Mesenchymal stem cell (in vitro differentiated cells and primary cell): ENCODE results near the gene BLMH.
A peak's percentile ranks its signal among the peaks of the same experiment; 100 is the strongest.

Experiments used
- DNase-seq: peaks from one replicate; pipeline ENCODE4 v3.0.0-alpha.2; 2013
- H2AFZ ChIP-seq: one replicate; pipeline ENCODE4 v1.6.1; 2013; ENCODE audit warnings: low read depth, mild to moderate bottlenecking, control low read depth, inconsistent platforms, low read length, moderate library complexity
- H2AK5ac ChIP-seq: 2 replicates; pipeline ENCODE4 v1.6.1; 2013; ENCODE audit warnings: low read length, moderate library complexity, mild to moderate bottlenecking, inconsistent platforms; ENCODE audit not compliant: severe bottlenecking
- H2BK120ac ChIP-seq: one replicate; pipeline ENCODE4 v1.6.1; 2013; ENCODE audit warnings: low read depth, mild to moderate bottlenecking, inconsistent platforms, low read length, moderate library complexity
- H2BK12ac ChIP-seq, 2 experiments: one replicate each; pipeline ENCODE4 v1.6.1; 2013; ENCODE audit warnings: inconsistent platforms in 2 of 2, low read length in 2 of 2, mild to moderate bottlenecking in 2 of 2, moderate library complexity in 2 of 2, control low read depth in 1 of 2
- H2BK15ac ChIP-seq: one replicate; pipeline ENCODE4 v1.6.1; 2013; ENCODE audit warnings: mild to moderate bottlenecking, low read depth, inconsistent platforms; ENCODE audit not compliant: poor library complexity, severe bottlenecking
- H2BK5ac ChIP-seq: 2 replicates; pipeline ENCODE4 v1.6.1; 2013; ENCODE audit warnings: low read depth, mild to moderate bottlenecking, low read length, control low read depth, inconsistent platforms; ENCODE audit not compliant: poor library complexity, severe bottlenecking
- H3K14ac ChIP-seq, 2 experiments: one replicate each; pipeline ENCODE4 v1.6.1; 2013; ENCODE audit warnings: inconsistent platforms in 2 of 2, low read length in 2 of 2, control low read depth in 1 of 2, mild to moderate bottlenecking in 1 of 2, moderate library complexity in 1 of 2
- H3K18ac ChIP-seq, 2 experiments: one replicate each; pipeline ENCODE4 v1.6.1; 2013; ENCODE audit warnings: inconsistent platforms in 2 of 2, low read length in 2 of 2, control low read depth in 1 of 2, low read depth in 1 of 2, mild to moderate bottlenecking in 1 of 2
- H3K23ac ChIP-seq, 2 experiments: one replicate each; pipeline ENCODE4 v1.6.1; 2013; ENCODE audit warnings: inconsistent platforms in 2 of 2, low read length in 2 of 2, mild to moderate bottlenecking in 2 of 2, moderate library complexity in 2 of 2, control low read depth in 1 of 2
- H3K27ac ChIP-seq: 2 replicates; pipeline ENCODE4 v1.5.1; 2013; ENCODE audit warnings: mild to moderate bottlenecking, moderate library complexity, low read length, control low read depth, inconsistent platforms; ENCODE audit not compliant: poor library complexity, severe bottlenecking
- H3K27me3 ChIP-seq, 2 experiments: 2 replicates each; pipeline versions ENCODE4 v1.6.1 to v1.7.0; 2013; ENCODE audit warnings: low read length in 2 of 2, mild to moderate bottlenecking in 2 of 2, moderate library complexity in 2 of 2, control low read depth in 1 of 2, inconsistent platforms in 1 of 2; ENCODE audit not compliant: control insufficient read depth in 1 of 2, insufficient read depth in 1 of 2
- H3K36me3 ChIP-seq, 2 experiments: 2 replicates each; pipeline versions ENCODE4 v1.6.1 to v1.7.0; 2013; ENCODE audit warnings: low read length in 2 of 2, control low read depth in 1 of 2, inconsistent platforms in 1 of 2, low read depth in 1 of 2, mild to moderate bottlenecking in 1 of 2; ENCODE audit not compliant: insufficient read depth in 2 of 2, control insufficient read depth in 1 of 2
- H3K4ac ChIP-seq, 2 experiments: one replicate each; pipeline ENCODE4 v1.6.1; 2013; ENCODE audit warnings: inconsistent platforms in 2 of 2, low read length in 2 of 2, mild to moderate bottlenecking in 2 of 2, moderate library complexity in 2 of 2, control low read depth in 1 of 2, low read depth in 1 of 2
- H3K4me1 ChIP-seq: 2 replicates; pipeline ENCODE4 v1.6.1; 2013; ENCODE audit warnings: low read depth, low read length, control low read depth; ENCODE audit not compliant: control insufficient read depth, insufficient read depth
- H3K4me2 ChIP-seq: 2 replicates; pipeline ENCODE4 v1.6.1; 2013; ENCODE audit warnings: low read length, mild to moderate bottlenecking, inconsistent platforms; ENCODE audit not compliant: poor library complexity, severe bottlenecking
- H3K4me3 ChIP-seq, 2 experiments: 2 replicates each; pipeline versions ENCODE4 v1.5.1 to v1.7.0; 2013; ENCODE audit warnings: low read length in 2 of 2, mild to moderate bottlenecking in 2 of 2, control low read depth in 1 of 2, low read depth in 1 of 2; ENCODE audit not compliant: insufficient read depth in 1 of 2
- H3K79me1 ChIP-seq: replicated peaks from 2 replicates; pipeline ENCODE4 v1.6.1; 2013; ENCODE audit warnings: mild to moderate bottlenecking, control low read depth, low read length, inconsistent platforms; ENCODE audit not compliant: poor library complexity, severe bottlenecking
- H3K9ac ChIP-seq: 2 replicates; pipeline ENCODE4 v1.7.0; 2013; ENCODE audit warnings: mild to moderate bottlenecking, low read length, moderate library complexity
- H3K9me3 ChIP-seq: 2 replicates; pipeline ENCODE4 v1.7.0; 2013; ENCODE audit warnings: mild to moderate bottlenecking, low read length; ENCODE audit not compliant: control insufficient read depth
- H4K8ac ChIP-seq: one replicate; pipeline ENCODE4 v1.6.1; 2013; ENCODE audit warnings: inconsistent platforms, mild to moderate bottlenecking, low read length, moderate library complexity
- H4K91ac ChIP-seq: one replicate; pipeline ENCODE4 v1.6.1; 2013; ENCODE audit warnings: mild to moderate bottlenecking, low read length, inconsistent platforms
- WGBS: methylation state at CpG from one replicate; pipeline ENCODE4 v1.1.7; 2013; ENCODE audit warnings: mixed read lengths; 5-methylcytosine and 5-hydroxymethylcytosine counted together

BLMH gene

DNA sequence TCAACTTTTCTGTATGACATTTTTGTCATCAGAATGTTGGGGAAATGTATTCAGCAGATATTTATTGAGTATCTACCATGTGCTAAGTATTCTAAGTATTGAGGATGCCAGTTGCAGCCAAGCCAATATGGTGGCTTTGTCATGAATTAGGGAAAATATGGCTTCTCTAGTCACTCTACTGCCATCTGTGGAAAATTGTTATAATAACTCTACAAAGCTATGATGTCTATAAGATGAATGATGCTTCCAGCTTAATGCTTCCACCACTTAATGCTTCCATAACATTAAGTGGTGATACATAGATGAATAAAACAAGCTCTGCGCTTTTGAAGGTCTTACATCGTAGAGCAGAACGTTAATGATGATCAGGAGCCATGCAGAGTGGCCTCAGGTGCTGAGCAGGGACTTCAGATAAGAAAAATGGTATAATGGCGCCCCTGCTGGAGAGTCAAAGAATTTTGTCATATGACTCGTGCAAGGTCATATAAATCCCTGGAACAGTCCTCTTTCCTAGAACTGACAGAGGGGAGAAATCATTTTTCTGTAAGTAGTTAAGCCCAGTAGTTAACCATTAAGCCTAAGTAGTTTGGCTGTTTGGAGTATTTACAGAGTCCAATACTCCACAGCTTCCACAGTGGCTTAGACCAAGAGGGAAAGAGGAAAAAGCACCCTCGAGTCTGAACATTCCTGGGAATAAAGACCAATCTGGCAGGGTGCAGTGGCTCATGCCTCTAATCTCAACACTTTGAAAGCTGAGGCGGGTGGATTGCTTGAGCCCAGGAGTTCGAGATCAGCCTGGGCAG lies 44.8 kb upstream of the BLMH start:
- H3K36me3 ChIP-seq, result no peaks in the 10 kb centered on the region
- peak overlapping the region; percentile 64 for H3K27ac ChIP-seq
- H2BK15ac ChIP-seq, result no peak overlapping the region
- no peaks in the 10 kb centered on the region for H3K27me3 ChIP-seq
- H3K4me1 ChIP-seq, result peaks cover 9% of the 10 kb centered on the region
- H2AK5ac ChIP-seq, result no peak overlapping the region
- no peak overlapping the region for H3K9ac ChIP-seq
- no peak overlapping the region for H3K18ac ChIP-seq
- H2BK5ac ChIP-seq, result no peak overlapping the region
- H3K4me3 ChIP-seq, result no peak overlapping the region
- WGBS, result 56% methylated on average over 7 of the region's 8 CpGs
- H4K91ac ChIP-seq, result no peak overlapping the region
- no peak overlapping the region for H3K14ac ChIP-seq
- no peak overlapping the region for H4K8ac ChIP-seq
- H3K4me2 ChIP-seq, result no peak overlapping the region
- H2BK120ac ChIP-seq, result no peak overlapping the region
- H2BK12ac ChIP-seq, result no peak overlapping the region
- H3K9me3 ChIP-seq, result no peaks in the 10 kb centered on the region
- no peak overlapping the region for H3K23ac ChIP-seq
- H2AFZ ChIP-seq, result no peak overlapping the region
- H3K79me1 ChIP-seq, result no peaks in the 10 kb centered on the region
- peak; percentile 44 for DNase-seq
- H3K4ac ChIP-seq, result no peak overlapping the region

DNA sequence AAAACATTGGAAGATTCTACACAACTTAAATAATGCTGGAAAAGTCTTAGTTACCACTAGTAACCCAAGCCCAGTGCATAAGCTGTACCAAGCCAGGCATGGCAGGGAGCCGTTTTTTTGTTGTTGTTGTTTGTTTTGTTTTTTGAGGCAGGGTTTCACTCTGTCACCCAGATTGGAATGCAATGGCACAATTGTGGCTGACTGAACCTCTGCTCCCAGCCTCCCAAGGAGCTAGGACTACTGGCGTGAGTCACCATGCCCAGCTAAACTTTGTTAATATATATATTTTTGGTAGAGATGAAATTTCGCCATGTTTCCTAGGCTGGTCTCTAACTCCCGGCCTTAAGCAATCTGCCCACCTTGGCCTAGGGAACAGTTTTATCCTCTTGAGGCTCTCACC lies 42.7 kb upstream of the BLMH start:
- DNase-seq, result no peak
- H3K4me1 ChIP-seq, result peaks cover 9% of the 10 kb centered on the region
- no peaks in the 10 kb centered on the region for H3K9me3 ChIP-seq
- H3K9ac ChIP-seq, result no peak overlapping the region
- H2BK15ac ChIP-seq, result no peak overlapping the region
- no peak overlapping the region for H3K23ac ChIP-seq
- no peak overlapping the region for H3K4me2 ChIP-seq
- no peak overlapping the region for H3K18ac ChIP-seq
- H2AFZ ChIP-seq, result no peak overlapping the region
- no peak overlapping the region for H2BK12ac ChIP-seq
- no peak overlapping the region for H4K8ac ChIP-seq
- no peaks in the 10 kb centered on the region for H3K36me3 ChIP-seq
- no peak overlapping the region for H2AK5ac ChIP-seq
- 87% methylated on average over 4 of the region's 4 CpGs for WGBS
- H3K27ac ChIP-seq, result no peak overlapping the region
- H3K27me3 ChIP-seq, result no peaks in the 10 kb centered on the region
- H4K91ac ChIP-seq, result no peak overlapping the region
- H2BK5ac ChIP-seq, result no peak overlapping the region
- H2BK120ac ChIP-seq, result no peak overlapping the region
- H3K4me3 ChIP-seq, result no peak overlapping the region
- H3K4ac ChIP-seq, result no peak overlapping the region
- H3K79me1 ChIP-seq, result no peaks in the 10 kb centered on the region
- no peak overlapping the region for H3K14ac ChIP-seq

DNA sequence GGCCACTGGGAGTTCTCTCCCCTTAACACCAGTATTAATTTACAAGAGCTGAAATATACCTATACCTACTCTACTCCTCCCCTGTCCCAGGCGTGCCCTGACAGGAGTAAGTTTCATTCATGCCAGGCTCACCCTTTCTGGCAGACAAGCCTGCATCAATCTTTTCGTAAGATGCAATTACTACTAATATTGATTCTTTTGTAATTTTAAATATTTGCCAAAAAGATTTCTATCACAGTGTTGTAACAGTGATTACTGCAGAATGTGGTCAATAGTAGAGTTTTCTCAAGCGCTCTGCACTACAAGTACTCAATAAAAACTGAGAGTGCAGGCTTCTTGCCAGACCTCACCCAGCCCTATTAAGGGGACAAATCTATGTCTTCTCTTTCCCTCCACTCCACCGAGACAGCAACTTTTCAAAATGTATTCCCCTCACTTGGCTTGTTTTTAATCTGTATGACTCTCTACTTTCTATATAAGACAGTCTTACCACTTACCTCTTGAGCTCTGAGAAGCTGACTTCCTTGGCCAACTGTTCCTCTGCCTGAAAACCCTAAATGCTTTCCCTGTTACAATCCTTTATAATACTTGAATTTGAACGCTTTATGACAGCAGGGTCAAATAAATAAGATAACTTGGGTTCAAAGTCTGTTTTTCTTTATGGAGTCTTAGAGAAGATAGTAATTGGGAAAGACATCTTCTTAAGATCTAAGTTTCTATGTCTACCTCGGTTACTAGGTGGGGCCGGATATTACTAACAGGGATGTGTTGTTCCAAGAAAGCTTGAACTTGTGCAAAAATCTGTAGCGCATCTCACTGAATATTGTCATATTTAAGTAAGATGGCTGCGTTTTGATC lies 42.0 kb upstream of the BLMH start, which contains the start of gene TMIGD1:
TMIGD1 (minus strand) TSS at position 555 of the 858 bp plus-strand sequence. CDS start 1,924 bp downstream, outside the sequence.
- no peak within 1 kb of the TSS for H2BK120ac ChIP-seq
- peaks cover 9% of the 10 kb centered on the region for H3K4me1 ChIP-seq

DNA sequence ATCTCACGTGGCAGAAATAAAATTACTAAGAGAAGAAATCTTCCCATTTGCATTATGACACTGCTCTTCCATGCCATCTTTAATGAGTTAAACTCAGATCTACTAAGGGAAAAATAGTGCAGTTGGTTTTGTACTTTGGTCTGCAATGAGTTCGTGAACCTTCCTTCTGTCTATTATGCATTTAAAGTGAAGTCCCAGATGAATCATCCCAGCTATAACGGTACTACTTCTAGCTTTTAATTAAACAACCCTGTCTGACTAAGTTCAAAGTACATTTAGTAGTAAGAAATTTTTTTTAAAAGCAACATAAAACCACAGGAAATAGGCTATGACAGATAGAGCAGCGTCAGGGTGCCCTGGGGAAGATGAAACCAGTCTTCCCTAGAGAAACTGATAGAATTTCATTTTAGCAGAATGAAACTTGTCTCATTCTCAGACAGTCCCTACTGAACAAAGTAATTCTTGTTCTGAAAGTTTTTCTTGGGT lies 40.4 kb upstream of the BLMH start:
- peak; percentile 84 for DNase-seq
- Histone ChIP-seq H3K9ac (peak overlapping the region; percentile 20), H3K4me3 (no peak overlapping the region), H3K4ac (no peak overlapping the region), H3K79me1 (no peaks in the 10 kb centered on the region), H3K36me3 (no peaks in the 10 kb centered on the region), H3K18ac (no peak overlapping the region), H4K8ac (no peak overlapping the region), H3K14ac (no peak overlapping the region), H2BK12ac (no peak overlapping the region), H2BK5ac (no peak overlapping the region), H3K4me2 (no peak overlapping the region), H3K27me3 (peaks cover 0 to 4% of the 10 kb centered on the region in 2 experiments), H3K23ac (no peak overlapping the region), H2AK5ac (no peak overlapping the region), H2BK15ac (no peak overlapping the region), H3K4me1 (peaks cover 2% of the 10 kb centered on the region), H2BK120ac (no peak overlapping the region), H3K9me3 (no peaks in the 10 kb centered on the region), H2AFZ (no peak overlapping the region), H3K27ac (no peak overlapping the region), H4K91ac (no peak overlapping the region)
- 43% methylated on average over 2 of the region's 4 CpGs for WGBS

More for the DNA sequence above, 42.0 kb upstream of the BLMH start, which contains the start of gene TMIGD1:
- no peaks in the 10 kb centered on the region for H3K79me1 ChIP-seq
- no peak within 1 kb of the TSS for H2BK12ac ChIP-seq
- H3K9ac ChIP-seq, result no peak within 1 kb of the TSS
- no peak within 1 kb of the TSS for H3K4me3 ChIP-seq
- H4K91ac ChIP-seq, result no peak within 1 kb of the TSS
- H3K27ac ChIP-seq, result no peak within 1 kb of the TSS
- H3K36me3 ChIP-seq, result no peaks in the 10 kb centered on the region
- H3K23ac ChIP-seq, result no peak within 1 kb of the TSS
- H2BK15ac ChIP-seq, result no peak within 1 kb of the TSS
- H2BK5ac ChIP-seq, result no peak within 1 kb of the TSS
- no peak within 1 kb of the TSS for H3K4ac ChIP-seq
- no peak within 1 kb of the TSS for H3K18ac ChIP-seq
- H3K14ac ChIP-seq, result no peak within 1 kb of the TSS
- H4K8ac ChIP-seq, result no peak within 1 kb of the TSS
- H3K27me3 ChIP-seq, result peaks cover 0 to 4% of the 10 kb centered on the region in 2 experiments
- no peak within 1 kb of the TSS for H3K4me2 ChIP-seq
- no peak within 1 kb of the TSS for H2AK5ac ChIP-seq
- no peaks in the 10 kb centered on the region for H3K9me3 ChIP-seq
- no peak within 1 kb of the TSS for H2AFZ ChIP-seq
- DNase-seq, result no peak
- WGBS, result 95% methylated on average over 7 of the region's 9 CpGs
